ENCODE data around the gene LMAN2.
A peak's percentile ranks its signal among the peaks of the same experiment; 100 is the strongest.

LMAN2 gene

GRCh38 chr5:177368869-177369644 is 17.6 kb upstream of the LMAN2 start:
- TF ChIP-seq Cebpa-rat (IDR thresholded peaks at IDR 0.05): no peak
- peaks cover 0 to 52% (median 4%) of the 10 kb centered on the region in 11 experiments; a peak in 10 of 22 replicates for H4K20me1 ChIP-seq
- peak overlapping the region; percentile 21 to 99 (median 64); a peak in 21 of 22 replicates for H3K4me2 ChIP-seq
- H3K9me3 ChIP-seq (replicated peaks in 1 of 11): no peaks in the 10 kb centered on the region
- peak overlapping the region in 5 of 11 experiments; percentile 4 to 49 (median 31); a peak in 7 of 22 replicates for H3K9ac ChIP-seq
- H3K36me3 ChIP-seq: peaks cover 5 to 34% (median 15%) of the 10 kb centered on the region in 11 experiments; a peak in 18 of 22 replicates
- H3K27ac ChIP-seq: peak overlapping the region in 4 of 11 experiments; percentile 2 to 52 (median 28); a peak in 3 of 22 replicates
- H3K4me3 ChIP-seq: no peak overlapping the region
- H3K27me3 ChIP-seq: no peaks in the 10 kb centered on the region
- H3K4me1 ChIP-seq: peaks cover 44 to 78% (median 55%) of the 10 kb centered on the region in 10 experiments

- peaks cover 50 to 78% (median 63%) of the 10 kb centered on the region in 10 experiments for H3K4me1 ChIP-seq
- no peak overlapping the region for H3K4me3 ChIP-seq
- no peak for TF ChIP-seq Cebpa-rat (IDR thresholded peaks at IDR 0.05)
Observed at GRCh38 chr5:177367981-177368868, 16.8 kb upstream of the LMAN2 start.

GRCh38 chr5:177367323-177367848 is 15.9 kb upstream of the LMAN2 start:
- Histone ChIP-seq H3K36me3 (peaks cover 5 to 24% (median 15%) of the 10 kb centered on the region in 11 experiments; a peak in 18 of 22 replicates), H3K4me1 (peaks cover 50 to 78% (median 63%) of the 10 kb centered on the region in 10 experiments), H3K9ac (no peak overlapping the region), H3K4me3 (no peak overlapping the region), H3K27me3 (no peaks in the 10 kb centered on the region), H3K4me2 (no peak overlapping the region), H4K20me1 (peaks cover 0 to 63% (median 7%) of the 10 kb centered on the region in 11 experiments; a peak in 11 of 22 replicates), H3K27ac (no peak overlapping the region), H3K9me3 (replicated peaks in 1 of 11) (no peaks in the 10 kb centered on the region)
- TF ChIP-seq Cebpa-rat (IDR thresholded peaks at IDR 0.05): no peak

More at GRCh38 chr5:177367981-177368868, 16.8 kb upstream of the LMAN2 start:
- no peak overlapping the region for H3K27ac ChIP-seq
- peaks cover 5 to 25% (median 15%) of the 10 kb centered on the region in 11 experiments; a peak in 18 of 22 replicates for H3K36me3 ChIP-seq
- no peak overlapping the region for H3K4me2 ChIP-seq
- no peak overlapping the region for H3K9ac ChIP-seq
- no peaks in the 10 kb centered on the region for H3K9me3 ChIP-seq (replicated peaks in 1 of 11)
- no peaks in the 10 kb centered on the region for H3K27me3 ChIP-seq
- H4K20me1 ChIP-seq: peaks cover 0 to 55% (median 6%) of the 10 kb centered on the region in 11 experiments; a peak in 11 of 22 replicates

- H3K9ac ChIP-seq: peak overlapping the region in 3 of 11 experiments; percentile 15 to 41 (median 15); a peak in 2 of 22 replicates
- H3K9me3 ChIP-seq (replicated peaks in 1 of 11): no peaks in the 10 kb centered on the region
- peaks cover 50 to 78% (median 63%) of the 10 kb centered on the region in 10 experiments for H3K4me1 ChIP-seq
- no peaks in the 10 kb centered on the region for H3K27me3 ChIP-seq
- H3K27ac ChIP-seq: no peak overlapping the region
- peaks cover 0 to 70% (median 7%) of the 10 kb centered on the region in 11 experiments; a peak in 11 of 22 replicates for H4K20me1 ChIP-seq
- H3K4me3 ChIP-seq: no peak overlapping the region
- peaks cover 5 to 24% (median 15%) of the 10 kb centered on the region in 11 experiments; a peak in 17 of 22 replicates for H3K36me3 ChIP-seq
- peak overlapping the region in 5 of 11 experiments; percentile 23 to 73 (median 33); a peak in 6 of 22 replicates for H3K4me2 ChIP-seq
- TF ChIP-seq Cebpa-rat (IDR thresholded peaks at IDR 0.05): no peak
Observed at GRCh38 chr5:177366528-177367322, 15.3 kb upstream of the LMAN2 start.

- TF ChIP-seq Cebpa-rat (IDR thresholded peaks at IDR 0.05): no peak
- peak overlapping the region in 5 of 11 experiments; percentile 23 to 73 (median 33); a peak in 6 of 22 replicates for H3K4me2 ChIP-seq
- H3K9ac ChIP-seq: peak overlapping the region in 3 of 11 experiments; percentile 15 to 41 (median 15); a peak in 2 of 22 replicates
- H3K9me3 ChIP-seq (replicated peaks in 1 of 11): no peaks in the 10 kb centered on the region
- no peaks in the 10 kb centered on the region for H3K27me3 ChIP-seq
- peaks cover 49 to 79% (median 64%) of the 10 kb centered on the region in 10 experiments for H3K4me1 ChIP-seq
- H3K4me3 ChIP-seq: no peak overlapping the region
- H3K36me3 ChIP-seq: peaks cover 5 to 24% (median 15%) of the 10 kb centered on the region in 11 experiments; a peak in 17 of 22 replicates
- no peak overlapping the region for H3K27ac ChIP-seq
- H4K20me1 ChIP-seq: peaks cover 0 to 74% (median 7%) of the 10 kb centered on the region in 11 experiments; a peak in 11 of 22 replicates
Observed at GRCh38 chr5:177365845-177366527, 14.5 kb upstream of the LMAN2 start.

GRCh38 chr5:177364159-177364962 is 12.9 kb upstream of the LMAN2 start:
- peaks cover 49 to 82% (median 65%) of the 10 kb centered on the region in 10 experiments for H3K4me1 ChIP-seq
- H3K27ac ChIP-seq: no peak overlapping the region
- H3K27me3 ChIP-seq: no peaks in the 10 kb centered on the region
- no peak for TF ChIP-seq Cebpa-rat (IDR thresholded peaks at IDR 0.05)
- no peak overlapping the region for H3K4me3 ChIP-seq
- H4K20me1 ChIP-seq: peaks cover 0 to 72% (median 4%) of the 10 kb centered on the region in 11 experiments; a peak in 10 of 22 replicates
- peaks cover 5 to 24% (median 15%) of the 10 kb centered on the region in 11 experiments; a peak in 17 of 22 replicates for H3K36me3 ChIP-seq
- H3K9me3 ChIP-seq (replicated peaks in 1 of 11): no peaks in the 10 kb centered on the region
- peak overlapping the region in 6 of 11 experiments; percentile 24 to 98 (median 88); a peak in 10 of 22 replicates for H3K4me2 ChIP-seq
- no peak overlapping the region for H3K9ac ChIP-seq

GRCh38 chr5:177363565-177363964 is 12.1 kb upstream of the LMAN2 start:
- H3K36me3 ChIP-seq: peaks cover under 1 to 20% (median 13%) of the 10 kb centered on the region in 11 experiments; a peak in 17 of 22 replicates
- peak overlapping the region; percentile 76 to 98 (median 90) for H3K4me2 ChIP-seq
- H4K20me1 ChIP-seq: peaks cover 0 to 67% (median 4%) of the 10 kb centered on the region in 11 experiments; a peak in 8 of 22 replicates
- no peak for TF ChIP-seq Cebpa-rat (IDR thresholded peaks at IDR 0.05)
- H3K4me1 ChIP-seq: peaks cover 49 to 82% (median 66%) of the 10 kb centered on the region in 10 experiments
- H3K9me3 ChIP-seq (replicated peaks in 1 of 11): no peaks in the 10 kb centered on the region
- H3K27ac ChIP-seq: no peak overlapping the region
- H3K9ac ChIP-seq: no peak overlapping the region
- no peaks in the 10 kb centered on the region for H3K27me3 ChIP-seq
- H3K4me3 ChIP-seq: peak overlapping the region in 3 of 10 experiments; percentile 46 to 60 (median 49); a peak in 4 of 20 replicates
